Measurements from ENCODE around the gene RBM47. TPM values are rescaled to one million over a fixed set of nuclear protein-coding genes. Genes with fewer than 3 reads are reported as not detected.
"Not testable (repeated sequence)": the region's sequence is repeated elsewhere in the genome, so short reads cannot be mapped to it uniquely, and the experiment has no call there.

Gene RBM47
- total and polyA plus RNA-seq, 8 donors: 21.9 to 110 (median 28.0) TPM

DNA sequence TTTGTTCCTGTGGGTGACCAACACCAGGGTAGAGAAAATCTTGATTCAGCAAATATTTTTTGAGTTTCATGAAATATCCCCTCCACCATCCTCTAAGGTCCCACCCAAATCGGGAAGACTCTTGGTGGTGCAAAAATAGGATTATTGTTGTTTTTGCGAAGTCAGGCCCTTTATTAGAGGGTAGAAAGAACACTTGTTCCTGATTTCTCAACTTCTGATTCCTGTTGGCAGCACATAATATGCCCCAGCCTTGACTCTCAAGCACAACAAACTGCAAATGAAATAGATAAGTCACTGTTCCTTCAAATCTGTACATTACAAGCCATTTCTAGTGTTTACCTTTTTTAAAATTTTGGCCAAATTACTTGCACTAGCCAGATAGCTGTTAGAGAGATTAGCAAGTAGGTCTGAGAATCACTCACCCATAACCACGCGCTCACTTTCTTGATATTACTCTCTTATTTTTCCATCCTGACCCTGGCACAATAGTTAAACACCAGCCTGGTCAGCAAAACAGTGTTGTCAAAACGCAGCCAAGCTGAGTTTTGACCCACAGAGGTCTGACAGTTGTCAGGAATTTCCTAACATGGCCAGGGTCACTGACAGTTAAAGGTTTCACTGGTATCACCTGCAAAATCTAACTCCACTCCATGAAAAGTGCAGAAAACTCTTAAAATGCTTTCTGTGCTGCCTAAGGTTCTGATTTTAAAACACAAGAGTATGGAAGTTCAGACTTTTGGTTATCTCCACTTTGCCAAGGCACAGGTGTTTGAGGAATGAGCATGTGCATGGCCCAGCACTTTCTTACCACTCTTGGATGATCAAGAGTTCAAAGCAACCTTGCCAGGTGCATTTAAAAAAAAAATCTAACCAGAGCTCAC is 69.8 kb downstream of the RBM47 start:
- Histone ChIP-seq H3K36me3 (no peaks in the 10 kb centered on the region), H3K9me3 (no peaks in the 10 kb centered on the region), H3K27me3 (no peaks in the 10 kb centered on the region), H3K4me3 (no peak overlapping the region), H3K27ac (peak overlapping the region; percentile 58 to 78), H3K4me1 (peaks cover 12 to 100% of the 10 kb centered on the region in 2 donors)
- intact Hi-C loops (cut with DNase I): no loop called here
- DNase-seq: no peak
- TF ChIP-seq, protein P1, sequence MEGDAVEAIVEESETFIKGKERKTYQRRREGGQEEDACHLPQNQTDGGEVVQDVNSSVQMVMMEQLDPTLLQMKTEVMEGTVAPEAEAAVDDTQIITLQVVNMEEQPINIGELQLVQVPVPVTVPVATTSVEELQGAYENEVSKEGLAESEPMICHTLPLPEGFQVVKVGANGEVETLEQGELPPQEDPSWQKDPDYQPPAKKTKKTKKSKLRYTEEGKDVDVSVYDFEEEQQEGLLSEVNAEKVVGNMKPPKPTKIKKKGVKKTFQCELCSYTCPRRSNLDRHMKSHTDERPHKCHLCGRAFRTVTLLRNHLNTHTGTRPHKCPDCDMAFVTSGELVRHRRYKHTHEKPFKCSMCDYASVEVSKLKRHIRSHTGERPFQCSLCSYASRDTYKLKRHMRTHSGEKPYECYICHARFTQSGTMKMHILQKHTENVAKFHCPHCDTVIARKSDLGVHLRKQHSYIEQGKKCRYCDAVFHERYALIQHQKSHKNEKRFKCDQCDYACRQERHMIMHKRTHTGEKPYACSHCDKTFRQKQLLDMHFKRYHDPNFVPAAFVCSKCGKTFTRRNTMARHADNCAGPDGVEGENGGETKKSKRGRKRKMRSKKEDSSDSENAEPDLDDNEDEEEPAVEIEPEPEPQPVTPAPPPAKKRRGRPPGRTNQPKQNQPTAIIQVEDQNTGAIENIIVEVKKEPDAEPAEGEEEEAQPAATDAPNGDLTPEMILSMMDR (IDR thresholded peaks at IDR 0.05): no peak
- ATAC-seq: peak; percentile 50

- Histone ChIP-seq H3K36me3 (no peaks in the 10 kb centered on the region), H3K9me3 (no peaks in the 10 kb centered on the region), H3K4me1 (peaks cover 11 to 100% of the 10 kb centered on the region in 2 donors), H3K27me3 (no peaks in the 10 kb centered on the region), H3K4me3 (no peak overlapping the region), H3K27ac (peak overlapping the region in 1 of 2 donors; percentile 23)
- no peak for ATAC-seq
- intact Hi-C loops (cut with DNase I): no loop called here
- TF ChIP-seq, protein P1 (IDR thresholded peaks at IDR 0.05): no peak
- no peak for DNase-seq
Observed at GRCh38 chr4:40557736-40558135, 71.9 kb downstream of the RBM47 start.

DNA sequence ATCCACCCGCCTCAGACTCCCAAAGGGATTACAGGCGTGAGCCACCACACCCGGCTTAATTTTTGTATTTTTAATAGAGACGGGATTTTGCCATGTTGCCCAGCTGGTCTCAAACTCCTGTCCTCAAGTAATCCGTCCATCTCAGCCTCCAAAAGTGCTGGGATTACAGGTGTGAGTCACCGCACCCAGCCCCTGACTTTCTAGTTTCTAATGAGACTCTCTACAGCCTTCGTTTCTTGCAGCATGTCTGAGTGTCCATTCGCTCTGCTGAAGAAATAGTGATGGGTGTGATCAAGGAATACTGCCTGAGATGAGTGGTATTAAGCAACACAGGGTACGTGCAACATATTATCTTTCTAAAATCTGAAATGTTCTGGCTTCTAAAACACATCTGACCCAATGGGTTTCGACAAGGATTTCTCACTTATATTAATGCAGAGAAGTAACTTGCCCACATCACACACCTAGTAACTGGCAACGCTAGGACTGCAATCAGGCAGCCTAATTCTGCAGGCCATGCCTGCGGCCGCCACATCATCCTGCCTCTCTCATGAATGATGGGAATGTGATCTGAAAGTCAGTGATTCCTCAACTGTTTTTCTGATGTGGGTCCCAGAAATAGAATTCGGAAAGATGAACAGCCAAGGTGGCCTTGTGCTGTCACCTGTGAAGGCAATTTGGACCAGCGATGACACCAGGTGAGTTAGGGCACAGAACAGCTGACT is 74.3 kb downstream of the RBM47 start:
- intact Hi-C loops (cut with DNase I): no loop called here
- peak overlapping the region in 1 of 2 donors; percentile 6 for H3K4me3 ChIP-seq
- TF ChIP-seq, protein P1 (IDR thresholded peaks at IDR 0.05): no peak

DNA sequence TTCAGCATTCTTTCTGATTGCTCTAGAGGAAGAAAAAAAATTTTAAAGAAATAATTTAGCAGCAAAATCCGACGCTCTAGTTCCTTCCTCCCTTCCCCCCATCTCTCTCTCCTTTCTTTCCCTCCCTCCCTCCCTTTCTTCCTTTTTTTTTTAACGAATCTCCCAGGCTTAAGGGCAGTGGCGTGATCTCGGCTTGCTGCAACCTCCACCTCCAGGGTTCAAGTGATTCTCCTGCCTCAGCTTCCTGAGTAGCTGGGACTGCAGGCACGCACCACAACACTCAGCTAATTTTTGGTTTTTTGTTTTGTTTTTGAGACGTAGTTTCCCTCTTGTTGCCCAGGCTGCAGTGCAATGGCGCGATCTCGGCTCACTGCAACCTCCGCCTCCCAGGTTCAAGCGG is 75.0 kb downstream of the RBM47 start:
- intact Hi-C loops (cut with DNase I): not testable (repeated sequence)
- H3K27ac ChIP-seq: peak overlapping the region; percentile 28 to 91

More for the DNA sequence above, 74.3 kb downstream of the RBM47 start:
- Histone ChIP-seq H3K27me3 (no peaks in the 10 kb centered on the region), H3K27ac (peak overlapping the region; percentile 28 to 91), H3K9me3 (no peaks in the 10 kb centered on the region), H3K36me3 (no peaks in the 10 kb centered on the region), H3K4me1 (peaks cover 7 to 97% of the 10 kb centered on the region in 2 donors)
- DNase-seq (no peak), ATAC-seq (no peak)

GRCh38 chr4:40553995-40554394 is 75.7 kb downstream of the RBM47 start:
- intact Hi-C loops (cut with DNase I): no loop called here
- TF ChIP-seq, protein P1 (IDR thresholded peaks at IDR 0.05): no peak
- DNase-seq: no peak
- Histone ChIP-seq H3K4me3 (peak overlapping the region in 1 of 2 donors; percentile 6), H3K9me3 (no peaks in the 10 kb centered on the region), H3K27me3 (no peaks in the 10 kb centered on the region), H3K27ac (peak overlapping the region; percentile 50 to 91), H3K4me1 (peaks cover 0 to 97% of the 10 kb centered on the region in 2 donors), H3K36me3 (no peaks in the 10 kb centered on the region)
- ATAC-seq: peak; percentile 50

More for the DNA sequence above, 75.0 kb downstream of the RBM47 start:
- not testable (repeated sequence) for ATAC-seq, DNase-seq, H3K36me3 ChIP-seq, H3K9me3 ChIP-seq, H3K27me3 ChIP-seq
- Histone ChIP-seq H3K4me3 (peak overlapping the region in 1 of 2 donors; percentile 6), H3K4me1 (peaks cover 0 to 97% of the 10 kb centered on the region in 2 donors)
